Measurements from ENCODE around the gene GLA.

GRCh38 chrX:101362116-101362515 is 45.6 kb downstream of the GLA start:
- TF ChIP-seq, protein P1, sequence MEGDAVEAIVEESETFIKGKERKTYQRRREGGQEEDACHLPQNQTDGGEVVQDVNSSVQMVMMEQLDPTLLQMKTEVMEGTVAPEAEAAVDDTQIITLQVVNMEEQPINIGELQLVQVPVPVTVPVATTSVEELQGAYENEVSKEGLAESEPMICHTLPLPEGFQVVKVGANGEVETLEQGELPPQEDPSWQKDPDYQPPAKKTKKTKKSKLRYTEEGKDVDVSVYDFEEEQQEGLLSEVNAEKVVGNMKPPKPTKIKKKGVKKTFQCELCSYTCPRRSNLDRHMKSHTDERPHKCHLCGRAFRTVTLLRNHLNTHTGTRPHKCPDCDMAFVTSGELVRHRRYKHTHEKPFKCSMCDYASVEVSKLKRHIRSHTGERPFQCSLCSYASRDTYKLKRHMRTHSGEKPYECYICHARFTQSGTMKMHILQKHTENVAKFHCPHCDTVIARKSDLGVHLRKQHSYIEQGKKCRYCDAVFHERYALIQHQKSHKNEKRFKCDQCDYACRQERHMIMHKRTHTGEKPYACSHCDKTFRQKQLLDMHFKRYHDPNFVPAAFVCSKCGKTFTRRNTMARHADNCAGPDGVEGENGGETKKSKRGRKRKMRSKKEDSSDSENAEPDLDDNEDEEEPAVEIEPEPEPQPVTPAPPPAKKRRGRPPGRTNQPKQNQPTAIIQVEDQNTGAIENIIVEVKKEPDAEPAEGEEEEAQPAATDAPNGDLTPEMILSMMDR (IDR thresholded peaks at IDR 0.05) = no peak
- TF ChIP-seq POLR2A (IDR thresholded peaks at IDR 0.05) = no peak

All from uterus (tissue), 2 donors.